ENCODE results near the gene RHPN2.
"Not testable (repeated sequence)": the region's sequence is repeated elsewhere in the genome, so short reads cannot be mapped to it uniquely, and the experiment has no call there.

The RHPN2 gene

GRCh38 chr19:33064458-33064791, 263 bp downstream of the RHPN2 start:
- DNase-seq (ENCODE audit: low spot score): no peak

- DNase-seq (ENCODE audit: low spot score): no peak
Measured at GRCh38 chr19:33063753-33064457, 783 bp downstream of the RHPN2 start.

- DNase-seq (ENCODE audit: low spot score): peak; percentile 17
Measured at GRCh38 chr19:33063356-33063752, 1.3 kb downstream of the RHPN2 start.

- DNase-seq (ENCODE audit: low spot score): no peak
Measured at GRCh38 chr19:33062902-33063301, 1.8 kb downstream of the RHPN2 start.

- DNase-seq (ENCODE audit: low spot score): no peak
Measured at GRCh38 chr19:33060586-33060985, 4.1 kb downstream of the RHPN2 start.

GRCh38 chr19:33055718-33056117, 9.0 kb downstream of the RHPN2 start:
- DNase-seq (ENCODE audit: low spot score): peak; percentile 60

GRCh38 chr19:33054623-33055022, 10.1 kb downstream of the RHPN2 start:
- no peak for DNase-seq (ENCODE audit: low spot score)

- no peak for DNase-seq (ENCODE audit: low spot score)
Measured at GRCh38 chr19:33052352-33052972, 12.2 kb downstream of the RHPN2 start.

- no peak for DNase-seq (ENCODE audit: low spot score)
Measured at GRCh38 chr19:33050110-33050509, 14.6 kb downstream of the RHPN2 start.

- no peak for DNase-seq (ENCODE audit: low spot score)
Measured at GRCh38 chr19:33048806-33049676, 15.6 kb downstream of the RHPN2 start.

GRCh38 chr19:33047422-33047821, 17.3 kb downstream of the RHPN2 start:
- no peak for DNase-seq (ENCODE audit: low spot score)

- not testable (repeated sequence) for DNase-seq (ENCODE audit: low spot score)
Measured at GRCh38 chr19:33041828-33042160, 22.9 kb downstream of the RHPN2 start.

- peak; percentile 40 for DNase-seq (ENCODE audit: low spot score)
Measured at GRCh38 chr19:33040994-33041827, 23.5 kb downstream of the RHPN2 start.

GRCh38 chr19:33039815-33040214, 24.9 kb downstream of the RHPN2 start:
- no peak for DNase-seq (ENCODE audit: low spot score)

- no peak for DNase-seq (ENCODE audit: low spot score)
Measured at GRCh38 chr19:33039108-33039599, 25.5 kb downstream of the RHPN2 start.

- DNase-seq (ENCODE audit: low spot score): not testable (repeated sequence)
Measured at GRCh38 chr19:33037168-33038025, 27.3 kb downstream of the RHPN2 start.

- not testable (repeated sequence) for DNase-seq (ENCODE audit: low spot score)
Measured at GRCh38 chr19:33036370-33037167, 28.1 kb downstream of the RHPN2 start.

- DNase-seq (ENCODE audit: low spot score): no peak
Measured at GRCh38 chr19:33035461-33035860, 29.2 kb downstream of the RHPN2 start.

- no peak for DNase-seq (ENCODE audit: low spot score)
Measured at GRCh38 chr19:33032218-33032781, 32.4 kb downstream of the RHPN2 start.

Data from pons (tissue), 1 donor.